K562 (cell line): ENCODE data around the gene CCR6.

Experiments
- BCL6 ChIP-seq: fragments of 250-450 bp; sonication (Bioruptor Pico); IDR thresholded peaks from 2 replicates; pipeline ENCODE4 v1.4.0; 2020
- CBX1 ChIP-seq: sonication (generic); IDR thresholded peaks from 2 replicates; pipeline ENCODE4 v1.6.1; 2016; ENCODE audit warnings: antibody characterized with exemption, low read depth, mild to moderate bottlenecking
- CTBP1 ChIP-seq: fragments of 450-650 bp; IDR thresholded peaks from 2 replicates; pipeline ENCODE4 v1.6.1; 2016; ENCODE audit warnings: borderline replicate concordance
- POLR2H ChIP-seq: IDR thresholded peaks from 2 replicates; pipeline ENCODE4 v1.6.1; 2016; ENCODE audit warnings: missing genetic modification characterization, low read depth, mild to moderate bottlenecking, control low read depth, missing compliant biosample characterization, moderate library complexity
- TEAD2 ChIP-seq: fragments of 450-650 bp; IDR thresholded peaks from 2 replicates; pipeline ENCODE4 v1.6.1; 2016; ENCODE audit warnings: missing genetic modification characterization, control low read depth, missing compliant biosample characterization
- TF ChIP-seq, protein P1 (sequence below): IDR thresholded peaks from 3 replicates; pipeline ENCODE4 v1.6.1; 2011; ENCODE audit warnings: borderline replicate concordance, mild to moderate bottlenecking, moderate library complexity; ENCODE audit not compliant: insufficient read length; ENCODE audit errors: extremely low read depth
- TF ChIP-seq, protein P2 (sequence below): fragments of 150-350 bp; conservative IDR thresholded peaks from 2 replicates; pipeline ENCODE4 v1.6.1; 2014; ENCODE audit warnings: low read length
- TF ChIP-seq, protein P3 (sequence below), 3 experiments: IDR thresholded peaks in 2 of 3; conservative IDR thresholded peaks in 1 of 3; 2 replicates each; pipeline ENCODE4 v1.5.1; 2011 to 2012; ENCODE audit warnings: low read length in 3 of 3, mild to moderate bottlenecking in 3 of 3, control low read depth in 2 of 3, improper control_type of control experiment in 1 of 3, inconsistent platforms in 1 of 3, low read depth in 1 of 3, mixed read lengths in 1 of 3, moderate library complexity in 1 of 3; ENCODE audit not compliant: insufficient read depth in 2 of 3
- TF ChIP-seq, protein P4 (sequence below), 2 experiments: fragments of 450-650 bp in 1 of 2; sonication (generic) in 1 of 2; formaldehyde crosslinking in 1 of 2; IDR thresholded peaks in 1 of 2; conservative IDR thresholded peaks in 1 of 2; 2 replicates each; pipeline versions ENCODE4 v1.6.1 to v1.8.1; 2016 to 2023; ENCODE audit warnings: mild to moderate bottlenecking in 2 of 2, moderate library complexity in 2 of 2, inconsistent platforms in 1 of 2, missing genetic modification reagents in 1 of 2
- TF ChIP-seq, protein P5 (sequence below), 2 experiments: fragments of 450-650 bp; formaldehyde crosslinking in 1 of 2; IDR thresholded peaks; 2 replicates each; pipeline versions ENCODE4 v1.4.0 to v1.6.1; 2014 to 2020; ENCODE audit warnings: mild to moderate bottlenecking in 2 of 2, borderline replicate concordance in 1 of 2, low read depth in 1 of 2

DNA sequence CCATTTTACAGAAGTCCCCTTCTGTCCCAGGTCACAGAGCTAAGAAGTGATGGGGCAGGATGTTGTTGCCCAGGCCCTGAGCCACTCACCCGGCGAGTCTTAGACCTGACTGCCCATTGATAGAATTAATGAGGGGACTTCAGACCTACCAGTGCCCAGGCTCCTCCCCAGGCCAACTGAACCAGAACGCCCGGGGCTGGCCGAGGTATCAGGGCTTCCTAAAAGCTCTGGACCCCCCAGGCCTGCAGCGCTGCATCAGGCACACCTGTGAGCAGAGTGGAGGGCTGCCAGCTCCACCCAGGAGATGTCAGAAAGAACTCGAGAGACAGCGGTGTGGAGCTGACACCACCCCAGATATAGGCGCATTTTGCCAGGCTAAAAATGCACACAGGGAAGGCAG lies 31.4 kb downstream of the CCR6 start:
- no peak for TF ChIP-seq BCL6 (CRISPR knock-in tag)
- TF ChIP-seq, protein P1, sequence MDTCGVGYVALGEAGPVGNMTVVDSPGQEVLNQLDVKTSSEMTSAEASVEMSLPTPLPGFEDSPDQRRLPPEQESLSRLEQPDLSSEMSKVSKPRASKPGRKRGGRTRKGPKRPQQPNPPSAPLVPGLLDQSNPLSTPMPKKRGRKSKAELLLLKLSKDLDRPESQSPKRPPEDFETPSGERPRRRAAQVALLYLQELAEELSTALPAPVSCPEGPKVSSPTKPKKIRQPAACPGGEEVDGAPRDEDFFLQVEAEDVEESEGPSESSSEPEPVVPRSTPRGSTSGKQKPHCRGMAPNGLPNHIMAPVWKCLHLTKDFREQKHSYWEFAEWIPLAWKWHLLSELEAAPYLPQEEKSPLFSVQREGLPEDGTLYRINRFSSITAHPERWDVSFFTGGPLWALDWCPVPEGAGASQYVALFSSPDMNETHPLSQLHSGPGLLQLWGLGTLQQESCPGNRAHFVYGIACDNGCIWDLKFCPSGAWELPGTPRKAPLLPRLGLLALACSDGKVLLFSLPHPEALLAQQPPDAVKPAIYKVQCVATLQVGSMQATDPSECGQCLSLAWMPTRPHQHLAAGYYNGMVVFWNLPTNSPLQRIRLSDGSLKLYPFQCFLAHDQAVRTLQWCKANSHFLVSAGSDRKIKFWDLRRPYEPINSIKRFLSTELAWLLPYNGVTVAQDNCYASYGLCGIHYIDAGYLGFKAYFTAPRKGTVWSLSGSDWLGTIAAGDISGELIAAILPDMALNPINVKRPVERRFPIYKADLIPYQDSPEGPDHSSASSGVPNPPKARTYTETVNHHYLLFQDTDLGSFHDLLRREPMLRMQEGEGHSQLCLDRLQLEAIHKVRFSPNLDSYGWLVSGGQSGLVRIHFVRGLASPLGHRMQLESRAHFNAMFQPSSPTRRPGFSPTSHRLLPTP: no peak
- TF ChIP-seq CTBP1: no peak
- TF ChIP-seq, protein P2, sequence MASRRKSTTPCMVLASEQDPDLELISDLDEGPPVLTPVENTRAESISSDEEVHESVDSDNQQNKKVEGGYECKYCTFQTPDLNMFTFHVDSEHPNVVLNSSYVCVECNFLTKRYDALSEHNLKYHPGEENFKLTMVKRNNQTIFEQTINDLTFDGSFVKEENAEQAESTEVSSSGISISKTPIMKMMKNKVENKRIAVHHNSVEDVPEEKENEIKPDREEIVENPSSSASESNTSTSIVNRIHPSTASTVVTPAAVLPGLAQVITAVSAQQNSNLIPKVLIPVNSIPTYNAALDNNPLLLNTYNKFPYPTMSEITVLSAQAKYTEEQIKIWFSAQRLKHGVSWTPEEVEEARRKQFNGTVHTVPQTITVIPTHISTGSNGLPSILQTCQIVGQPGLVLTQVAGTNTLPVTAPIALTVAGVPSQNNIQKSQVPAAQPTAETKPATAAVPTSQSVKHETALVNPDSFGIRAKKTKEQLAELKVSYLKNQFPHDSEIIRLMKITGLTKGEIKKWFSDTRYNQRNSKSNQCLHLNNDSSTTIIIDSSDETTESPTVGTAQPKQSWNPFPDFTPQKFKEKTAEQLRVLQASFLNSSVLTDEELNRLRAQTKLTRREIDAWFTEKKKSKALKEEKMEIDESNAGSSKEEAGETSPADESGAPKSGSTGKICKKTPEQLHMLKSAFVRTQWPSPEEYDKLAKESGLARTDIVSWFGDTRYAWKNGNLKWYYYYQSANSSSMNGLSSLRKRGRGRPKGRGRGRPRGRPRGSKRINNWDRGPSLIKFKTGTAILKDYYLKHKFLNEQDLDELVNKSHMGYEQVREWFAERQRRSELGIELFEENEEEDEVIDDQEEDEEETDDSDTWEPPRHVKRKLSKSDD: no peak
- TF ChIP-seq, protein P3, sequence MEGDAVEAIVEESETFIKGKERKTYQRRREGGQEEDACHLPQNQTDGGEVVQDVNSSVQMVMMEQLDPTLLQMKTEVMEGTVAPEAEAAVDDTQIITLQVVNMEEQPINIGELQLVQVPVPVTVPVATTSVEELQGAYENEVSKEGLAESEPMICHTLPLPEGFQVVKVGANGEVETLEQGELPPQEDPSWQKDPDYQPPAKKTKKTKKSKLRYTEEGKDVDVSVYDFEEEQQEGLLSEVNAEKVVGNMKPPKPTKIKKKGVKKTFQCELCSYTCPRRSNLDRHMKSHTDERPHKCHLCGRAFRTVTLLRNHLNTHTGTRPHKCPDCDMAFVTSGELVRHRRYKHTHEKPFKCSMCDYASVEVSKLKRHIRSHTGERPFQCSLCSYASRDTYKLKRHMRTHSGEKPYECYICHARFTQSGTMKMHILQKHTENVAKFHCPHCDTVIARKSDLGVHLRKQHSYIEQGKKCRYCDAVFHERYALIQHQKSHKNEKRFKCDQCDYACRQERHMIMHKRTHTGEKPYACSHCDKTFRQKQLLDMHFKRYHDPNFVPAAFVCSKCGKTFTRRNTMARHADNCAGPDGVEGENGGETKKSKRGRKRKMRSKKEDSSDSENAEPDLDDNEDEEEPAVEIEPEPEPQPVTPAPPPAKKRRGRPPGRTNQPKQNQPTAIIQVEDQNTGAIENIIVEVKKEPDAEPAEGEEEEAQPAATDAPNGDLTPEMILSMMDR (IDR thresholded peaks at IDR 0.05 in 2 of 3, conservative IDR thresholded peaks at IDR 0.05 in 1 of 3; ENCODE audit: insufficient read depth in 2 of 3, low read depth in 1 of 3, low read length in 3 of 3): no peak
- TF ChIP-seq, protein P4, sequence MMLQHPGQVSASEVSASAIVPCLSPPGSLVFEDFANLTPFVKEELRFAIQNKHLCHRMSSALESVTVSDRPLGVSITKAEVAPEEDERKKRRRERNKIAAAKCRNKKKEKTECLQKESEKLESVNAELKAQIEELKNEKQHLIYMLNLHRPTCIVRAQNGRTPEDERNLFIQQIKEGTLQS (IDR thresholded peaks at IDR 0.05): no peak
- TF ChIP-seq, protein P4 (CRISPR knock-in tag; conservative IDR thresholded peaks at IDR 0.05): no peak
- TF ChIP-seq, protein P5, sequence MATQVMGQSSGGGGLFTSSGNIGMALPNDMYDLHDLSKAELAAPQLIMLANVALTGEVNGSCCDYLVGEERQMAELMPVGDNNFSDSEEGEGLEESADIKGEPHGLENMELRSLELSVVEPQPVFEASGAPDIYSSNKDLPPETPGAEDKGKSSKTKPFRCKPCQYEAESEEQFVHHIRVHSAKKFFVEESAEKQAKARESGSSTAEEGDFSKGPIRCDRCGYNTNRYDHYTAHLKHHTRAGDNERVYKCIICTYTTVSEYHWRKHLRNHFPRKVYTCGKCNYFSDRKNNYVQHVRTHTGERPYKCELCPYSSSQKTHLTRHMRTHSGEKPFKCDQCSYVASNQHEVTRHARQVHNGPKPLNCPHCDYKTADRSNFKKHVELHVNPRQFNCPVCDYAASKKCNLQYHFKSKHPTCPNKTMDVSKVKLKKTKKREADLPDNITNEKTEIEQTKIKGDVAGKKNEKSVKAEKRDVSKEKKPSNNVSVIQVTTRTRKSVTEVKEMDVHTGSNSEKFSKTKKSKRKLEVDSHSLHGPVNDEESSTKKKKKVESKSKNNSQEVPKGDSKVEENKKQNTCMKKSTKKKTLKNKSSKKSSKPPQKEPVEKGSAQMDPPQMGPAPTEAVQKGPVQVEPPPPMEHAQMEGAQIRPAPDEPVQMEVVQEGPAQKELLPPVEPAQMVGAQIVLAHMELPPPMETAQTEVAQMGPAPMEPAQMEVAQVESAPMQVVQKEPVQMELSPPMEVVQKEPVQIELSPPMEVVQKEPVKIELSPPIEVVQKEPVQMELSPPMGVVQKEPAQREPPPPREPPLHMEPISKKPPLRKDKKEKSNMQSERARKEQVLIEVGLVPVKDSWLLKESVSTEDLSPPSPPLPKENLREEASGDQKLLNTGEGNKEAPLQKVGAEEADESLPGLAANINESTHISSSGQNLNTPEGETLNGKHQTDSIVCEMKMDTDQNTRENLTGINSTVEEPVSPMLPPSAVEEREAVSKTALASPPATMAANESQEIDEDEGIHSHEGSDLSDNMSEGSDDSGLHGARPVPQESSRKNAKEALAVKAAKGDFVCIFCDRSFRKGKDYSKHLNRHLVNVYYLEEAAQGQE (IDR thresholded peaks at IDR 0.05; ENCODE audit: borderline replicate concordance): no peak
- TF ChIP-seq, protein P5 (CRISPR knock-in tag; IDR thresholded peaks at IDR 0.05; ENCODE audit: low read depth): no peak
- TF ChIP-seq TEAD2: no peak
- TF ChIP-seq POLR2H (tag): no peak
- TF ChIP-seq CBX1: no peak
